Naive B cell (primary cell): Measurements from ENCODE around the gene FHOD3. TPM values are rescaled to one million over a fixed set of nuclear protein-coding genes. Genes with fewer than 3 reads are reported as not detected.

Experiments
- ATAC-seq, 2 donors: fragments of 150-1000 bp; cut with Tn5 transposase; 2 replicates each; pipeline ENCODE4 v1.10.0; 2021; ENCODE audit warnings: low read depth in 2 of 2, mild to moderate bottlenecking in 2 of 2, moderate library complexity in 2 of 2
- DNase-seq: peaks from one replicate; pipeline ENCODE4 v3.0.0; 2022
- H3K27ac Mint-ChIP-seq, 6 donors: one replicate each; pipeline ENCODE4 v1.8.0; 2020 to 2022; ENCODE audit warnings: mild to moderate bottlenecking in 6 of 6, mixed read lengths in 6 of 6, moderate library complexity in 5 of 6, inconsistent platforms in 2 of 6
- H3K27me3 Mint-ChIP-seq, 3 donors: one replicate each; pipeline ENCODE4 v1.8.0; 2021 to 2022; ENCODE audit warnings: mixed read lengths in 3 of 3, mild to moderate bottlenecking in 1 of 3
- H3K36me3 Mint-ChIP-seq, 2 donors: one replicate each; pipeline ENCODE4 v1.8.0; 2020 to 2022; ENCODE audit warnings: mixed read lengths in 2 of 2, inconsistent platforms in 1 of 2, mild to moderate bottlenecking in 1 of 2
- H3K4me1 Mint-ChIP-seq, 3 donors: one replicate each; pipeline ENCODE4 v1.8.0; 2020 to 2022; ENCODE audit warnings: mixed read lengths in 3 of 3, inconsistent platforms in 1 of 3, mild to moderate bottlenecking in 1 of 3, moderate library complexity in 1 of 3
- H3K4me3 Mint-ChIP-seq, 8 donors: one replicate each; pipeline ENCODE4 v1.8.0; 2020 to 2022; ENCODE audit warnings: mild to moderate bottlenecking in 8 of 8, mixed read lengths in 8 of 8, moderate library complexity in 8 of 8, inconsistent platforms in 2 of 8
- H3K9me3 Mint-ChIP-seq, 7 donors: one replicate each; pipeline ENCODE4 v1.8.0; 2020 to 2022; ENCODE audit warnings: mixed read lengths in 7 of 7, mild to moderate bottlenecking in 5 of 7, inconsistent platforms in 2 of 7, moderate library complexity in 1 of 7
- polyA plus RNA-seq, 6 donors: library from polyadenylated mRNA; unstranded; fragments of 300-500 nt; fragmentation: Illumina TruSeq; gene quantifications; one replicate each; pipeline ENCODE4 v1.2.3, GENCODE V29; 2021; ENCODE audit warnings: low read depth in 6 of 6

The FHOD3 gene
- polyA plus RNA-seq, 6 donors from 2014 or later = not detected

DNA sequence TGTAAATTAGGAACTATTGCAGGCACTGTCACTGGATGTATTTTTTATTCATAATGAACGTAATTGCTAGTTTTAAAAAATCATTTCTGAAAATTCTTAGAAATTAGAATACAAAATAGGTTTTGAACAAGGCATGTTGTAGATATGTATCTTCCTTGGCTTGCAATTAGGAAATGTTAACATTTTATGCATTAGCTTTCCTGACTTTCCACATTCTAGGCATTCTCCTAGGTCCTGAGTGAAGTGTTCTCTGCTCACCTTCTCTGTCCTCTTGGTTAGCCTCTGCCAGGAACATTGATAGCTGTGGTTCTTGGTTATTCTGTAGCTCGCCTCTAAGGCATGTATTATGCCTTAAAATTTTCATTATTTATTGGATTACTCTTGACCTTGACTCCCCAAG lies 130.3 kb downstream of the FHOD3 start:
- Mint-ChIP-seq H3K4me3 (no peak overlapping the region), H3K36me3 (no peaks in the 10 kb centered on the region), H3K27ac (no peak overlapping the region), H3K27me3 (peaks cover 8 to 33% (median 25%) of the 10 kb centered on the region in 3 donors), H3K4me1 (no peaks in the 10 kb centered on the region), H3K9me3 (peaks cover 0 to 4% (median 0%) of the 10 kb centered on the region in 7 donors)
- DNase-seq = no peak
- ATAC-seq = no peak

GRCh38 chr18:36428431-36429029 lies 131.0 kb downstream of the FHOD3 start:
- Mint-ChIP-seq H3K4me3 (no peak overlapping the region), H3K27me3 (peaks cover 8 to 28% (median 26%) of the 10 kb centered on the region in 3 donors), H3K9me3 (peaks cover 0 to 4% (median 0%) of the 10 kb centered on the region in 7 donors), H3K36me3 (no peaks in the 10 kb centered on the region), H3K4me1 (no peaks in the 10 kb centered on the region), H3K27ac (no peak overlapping the region)
- DNase-seq (no peak), ATAC-seq (no peak)

DNA sequence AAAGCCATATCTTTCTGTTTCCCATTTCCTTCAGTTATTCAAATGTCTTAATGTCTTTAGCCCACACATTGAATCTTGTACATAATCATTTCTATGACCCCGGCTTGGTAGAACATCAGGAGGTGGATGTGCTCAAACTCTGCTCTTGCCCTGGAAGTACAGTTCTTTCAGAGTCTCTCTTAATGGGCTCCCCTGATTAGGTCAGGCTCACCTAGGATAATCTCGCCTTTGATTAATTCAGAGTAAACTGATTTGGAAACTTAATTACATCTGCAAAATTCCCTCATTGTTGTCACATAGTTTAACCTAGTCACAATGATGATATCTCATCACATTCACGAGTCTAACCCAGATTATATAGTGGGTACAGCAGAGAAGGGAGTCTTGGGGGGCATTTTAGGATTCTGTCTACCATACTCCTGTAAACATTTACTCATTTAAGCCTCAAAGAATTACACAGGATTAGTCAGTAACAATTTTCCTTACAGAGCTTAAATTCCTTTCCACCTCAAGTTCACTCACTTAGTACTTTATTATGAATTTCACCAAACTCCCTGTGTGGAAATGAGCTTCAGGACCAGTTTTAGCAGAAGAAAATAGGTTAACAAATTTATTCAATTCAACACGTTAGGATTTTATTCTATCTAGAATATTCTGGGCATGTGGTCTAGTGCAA lies 135.5 kb downstream of the FHOD3 start:
- peaks cover 0 to 16% (median 9%) of the 10 kb centered on the region in 3 donors for H3K27me3 Mint-ChIP-seq
- H3K4me1 Mint-ChIP-seq = no peaks in the 10 kb centered on the region
- H3K27ac Mint-ChIP-seq = no peak overlapping the region
- H3K36me3 Mint-ChIP-seq = no peaks in the 10 kb centered on the region
- H3K4me3 Mint-ChIP-seq = no peak overlapping the region
- H3K9me3 Mint-ChIP-seq = peaks cover 0 to 4% (median 0%) of the 10 kb centered on the region in 7 donors
- DNase-seq (no peak), ATAC-seq (no peak)

DNA sequence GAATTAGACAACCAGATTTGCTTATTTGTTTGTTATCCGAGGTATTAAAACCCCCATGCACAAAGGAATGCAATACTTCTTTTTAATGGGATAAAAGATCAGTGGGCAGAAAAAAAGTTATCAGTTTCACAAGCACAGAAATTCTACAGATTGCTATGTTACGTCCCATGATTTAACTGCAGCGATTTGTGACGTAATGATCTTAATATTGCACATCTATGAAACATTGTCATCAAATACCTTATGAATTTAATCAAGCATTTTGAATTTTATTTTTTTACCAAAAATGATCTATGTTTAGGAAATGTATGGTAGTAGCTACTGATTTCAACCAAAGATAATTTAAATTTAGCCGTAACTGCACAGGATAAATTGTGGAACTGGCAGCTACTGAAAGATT lies 138.9 kb downstream of the FHOD3 start:
- Mint-ChIP-seq H3K36me3 (no peaks in the 10 kb centered on the region), H3K4me1 (no peaks in the 10 kb centered on the region), H3K27me3 (peaks cover 17 to 26% (median 26%) of the 10 kb centered on the region in 3 donors), H3K4me3 (no peak overlapping the region), H3K9me3 (no peaks in the 10 kb centered on the region), H3K27ac (no peak overlapping the region)
- no peak for ATAC-seq
- DNase-seq = no peak

DNA sequence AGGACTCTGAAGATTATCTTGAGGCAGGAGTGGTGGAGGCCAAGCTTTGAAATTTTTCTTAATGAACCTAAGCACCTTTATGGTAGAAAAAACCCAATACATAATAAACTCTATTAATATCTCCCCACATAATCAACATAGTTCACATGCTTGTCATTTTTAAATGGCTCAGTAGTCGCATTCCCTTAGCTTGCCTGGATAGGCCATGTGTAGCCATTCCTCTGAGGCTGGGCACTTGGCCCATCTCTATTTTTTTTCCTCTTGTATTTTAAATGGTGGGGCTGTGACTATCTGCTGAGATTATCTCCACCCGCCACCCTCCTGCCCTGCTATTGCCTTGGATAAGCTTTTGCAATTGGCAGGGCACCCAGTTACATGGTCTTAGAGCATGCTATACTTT lies 143.1 kb downstream of the FHOD3 start:
- no peak overlapping the region for H3K4me3 Mint-ChIP-seq
- H3K27ac Mint-ChIP-seq = no peak overlapping the region
- peaks cover 22 to 43% (median 28%) of the 10 kb centered on the region in 3 donors for H3K27me3 Mint-ChIP-seq

DNA sequence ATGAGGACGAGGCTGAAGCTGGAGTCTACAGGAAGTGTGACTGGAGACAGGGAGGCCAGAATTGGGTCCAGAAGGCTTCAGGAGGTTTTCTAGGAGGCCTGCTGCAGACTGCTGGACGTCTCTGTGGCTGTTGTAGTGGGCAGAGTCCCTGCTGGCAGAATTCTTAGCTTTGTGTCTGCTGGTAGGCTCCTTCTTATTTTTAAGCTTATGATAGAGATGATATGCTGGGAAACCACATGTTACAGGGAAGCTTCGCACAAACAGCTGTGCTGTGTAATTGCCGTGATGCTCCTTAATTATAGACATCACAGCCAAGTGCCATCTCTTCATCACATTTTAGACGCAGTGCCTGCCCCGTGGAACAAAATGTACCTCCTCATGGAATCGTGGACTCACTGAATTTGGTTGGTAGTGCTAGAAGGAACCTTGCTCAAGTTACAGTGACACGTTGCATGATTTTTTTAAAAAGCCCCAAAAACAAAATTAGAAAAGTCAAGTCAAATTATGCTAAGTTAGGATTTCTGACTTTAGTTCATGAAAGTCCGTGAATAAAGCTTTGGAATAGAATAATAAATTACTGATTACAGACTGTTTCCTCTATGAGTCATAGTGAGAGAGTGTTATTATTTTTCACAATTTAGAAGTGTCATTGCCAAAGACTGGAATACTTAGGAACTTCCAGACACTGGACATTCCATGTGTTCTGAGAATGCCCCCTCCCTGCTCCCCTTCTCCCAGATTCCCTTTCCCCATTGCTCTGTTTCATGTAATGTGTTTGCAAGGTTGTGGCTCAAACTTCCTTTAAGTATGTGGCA lies 144.1 kb downstream of the FHOD3 start:
- DNase-seq (no peak), ATAC-seq (no peak)
- Mint-ChIP-seq H3K4me1 (no peaks in the 10 kb centered on the region), H3K9me3 (no peaks in the 10 kb centered on the region), H3K27ac (no peak overlapping the region), H3K4me3 (no peak overlapping the region), H3K27me3 (peaks cover 25 to 43% (median 28%) of the 10 kb centered on the region in 3 donors), H3K36me3 (no peaks in the 10 kb centered on the region)

More for the DNA sequence above, 143.1 kb downstream of the FHOD3 start:
- Mint-ChIP-seq H3K36me3 (no peaks in the 10 kb centered on the region), H3K9me3 (no peaks in the 10 kb centered on the region), H3K4me1 (no peaks in the 10 kb centered on the region)
- DNase-seq (no peak), ATAC-seq (no peak)

DNA sequence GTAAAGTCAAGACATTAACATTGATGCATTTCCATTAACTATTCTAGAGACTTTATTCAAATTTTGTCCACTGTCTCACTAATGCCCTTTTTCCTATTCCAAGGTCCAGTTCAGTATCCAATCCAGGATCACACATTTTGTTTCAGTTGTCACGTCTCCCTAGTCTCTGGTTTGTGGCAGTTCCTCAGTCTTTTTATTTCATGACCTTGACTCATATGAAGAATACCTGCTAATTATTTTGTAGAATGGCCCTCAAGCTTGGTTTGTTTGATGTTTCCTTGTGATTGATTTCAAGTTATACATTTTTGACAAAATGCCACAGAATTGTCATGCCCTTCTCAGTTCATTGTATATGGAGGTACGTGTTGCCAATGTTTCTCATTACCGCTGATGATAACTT lies 145.2 kb downstream of the FHOD3 start:
- Mint-ChIP-seq H3K27me3 (peaks cover 27 to 43% (median 28%) of the 10 kb centered on the region in 3 donors), H3K27ac (no peak overlapping the region), H3K4me1 (no peaks in the 10 kb centered on the region), H3K36me3 (no peaks in the 10 kb centered on the region), H3K4me3 (no peak overlapping the region), H3K9me3 (no peaks in the 10 kb centered on the region)
- DNase-seq = no peak
- ATAC-seq = no peak

DNA sequence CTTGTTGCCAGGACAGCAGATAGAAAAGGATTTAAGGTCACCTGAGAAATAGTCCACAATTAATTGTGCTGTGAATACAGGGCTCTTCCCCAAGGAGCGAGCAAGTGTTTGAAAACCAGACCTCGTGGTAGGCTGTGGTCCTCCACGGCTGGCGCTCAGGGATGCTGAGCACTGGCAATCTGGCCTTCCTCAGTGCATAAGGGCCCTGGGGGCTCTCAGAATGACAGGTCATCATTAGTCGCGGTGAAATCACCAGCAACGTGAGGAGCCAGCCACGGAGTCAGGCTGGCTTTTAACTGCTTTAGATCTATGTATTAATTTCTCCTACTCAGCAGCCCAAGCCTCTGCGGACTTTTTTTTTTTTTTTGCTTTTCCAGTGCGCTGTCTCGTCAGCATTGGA lies 148.5 kb downstream of the FHOD3 start:
- Mint-ChIP-seq H3K4me3 (no peak overlapping the region), H3K27me3 (peaks cover 6 to 35% (median 13%) of the 10 kb centered on the region in 3 donors), H3K27ac (no peak overlapping the region), H3K36me3 (no peaks in the 10 kb centered on the region), H3K4me1 (no peaks in the 10 kb centered on the region), H3K9me3 (peaks cover 0 to 2% (median 0%) of the 10 kb centered on the region in 7 donors)
- no peak for DNase-seq
- no peak for ATAC-seq

DNA sequence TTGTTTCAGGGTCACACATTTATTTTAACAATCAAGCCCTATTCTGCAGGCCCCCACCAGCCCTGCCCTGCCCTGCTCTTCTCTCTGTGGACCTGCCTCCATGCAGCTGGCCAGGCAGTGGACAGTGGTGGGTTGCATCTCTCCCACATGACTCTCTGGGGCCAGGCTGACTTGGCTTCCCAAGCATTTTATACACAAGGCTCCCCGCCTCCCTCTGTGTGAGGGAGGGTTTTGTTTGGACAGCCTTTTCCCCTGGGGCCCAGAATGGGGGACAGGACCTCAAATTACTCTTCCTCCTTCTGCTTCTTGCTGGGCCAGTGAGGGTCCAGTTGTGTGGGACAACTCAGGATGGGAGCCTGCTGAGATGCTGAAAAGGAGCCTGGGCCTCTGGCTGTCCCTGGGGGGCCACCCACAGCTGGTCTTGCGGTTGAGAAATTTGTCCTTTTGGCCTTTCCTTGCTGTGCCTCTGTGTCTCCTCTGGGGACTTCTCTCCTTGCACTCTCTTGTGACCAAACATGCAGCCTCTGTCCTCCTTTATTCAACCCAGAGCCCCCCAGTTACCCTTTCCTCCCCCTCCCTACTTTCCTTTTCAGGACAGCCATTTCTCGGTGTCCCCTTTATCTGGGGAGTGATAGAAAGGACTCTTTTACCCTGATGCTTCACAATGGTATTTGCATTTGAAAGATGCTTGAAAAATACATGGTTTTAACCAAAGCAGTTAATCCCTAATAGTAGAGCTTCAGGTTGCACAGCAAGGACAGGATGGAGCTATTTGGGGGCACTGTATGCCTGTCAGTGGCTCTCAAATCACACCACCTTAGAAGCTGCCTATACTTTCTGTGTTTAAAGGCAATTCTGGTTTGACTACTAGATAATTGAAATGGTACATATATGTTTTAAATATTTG lies 151.1 kb downstream of the FHOD3 start:
- DNase-seq (no peak), ATAC-seq (no peak)
- Mint-ChIP-seq H3K27ac (no peak overlapping the region), H3K4me1 (no peaks in the 10 kb centered on the region), H3K27me3 (peaks cover 10 to 27% (median 15%) of the 10 kb centered on the region in 3 donors), H3K9me3 (peaks cover 0 to 2% (median 0%) of the 10 kb centered on the region in 7 donors), H3K36me3 (no peaks in the 10 kb centered on the region), H3K4me3 (no peak overlapping the region)

GRCh38 chr18:36449451-36449850 lies 151.9 kb downstream of the FHOD3 start:
- no peak for ATAC-seq
- H3K27ac Mint-ChIP-seq = no peak overlapping the region

DNA sequence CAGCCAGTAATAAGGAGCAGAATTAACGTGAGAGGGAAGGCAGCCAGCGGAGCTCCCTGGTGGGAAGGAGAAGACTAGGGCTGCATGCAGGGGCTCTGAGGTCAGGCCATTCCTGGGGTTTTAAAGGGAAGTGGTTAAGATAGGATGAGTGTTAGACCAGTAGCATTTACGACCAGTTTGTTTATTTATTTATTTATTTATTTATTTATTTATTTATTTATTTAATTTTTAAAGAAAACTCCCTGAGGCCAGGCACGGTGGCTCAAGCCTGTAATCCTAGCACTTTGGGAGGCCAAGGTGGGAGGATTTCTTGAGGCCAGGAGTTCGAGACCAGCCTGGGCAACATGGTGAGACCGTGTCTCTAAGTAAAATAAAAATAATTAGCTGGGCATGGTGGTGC lies 152.8 kb downstream of the FHOD3 start:
- Mint-ChIP-seq H3K27ac (no peak overlapping the region), H3K36me3 (no peaks in the 10 kb centered on the region), H3K9me3 (peaks cover 0 to 2% (median 0%) of the 10 kb centered on the region in 7 donors), H3K4me3 (no peak overlapping the region), H3K27me3 (peaks cover 10 to 23% (median 18%) of the 10 kb centered on the region in 3 donors), H3K4me1 (no peaks in the 10 kb centered on the region)
- ATAC-seq (no peak), DNase-seq (no peak)

More at GRCh38 chr18:36449451-36449850, 151.9 kb downstream of the FHOD3 start:
- DNase-seq = no peak
- Mint-ChIP-seq H3K4me3 (no peak overlapping the region), H3K36me3 (no peaks in the 10 kb centered on the region), H3K27me3 (peaks cover 10 to 21% (median 16%) of the 10 kb centered on the region in 3 donors), H3K4me1 (no peaks in the 10 kb centered on the region), H3K9me3 (peaks cover 0 to 2% (median 0%) of the 10 kb centered on the region in 7 donors)

GRCh38 chr18:36451454-36452251 lies 154.1 kb downstream of the FHOD3 start:
- Mint-ChIP-seq H3K27me3 (peaks cover 6 to 23% (median 18%) of the 10 kb centered on the region in 3 donors), H3K36me3 (no peaks in the 10 kb centered on the region), H3K4me3 (no peak overlapping the region), H3K9me3 (peaks cover 0 to 2% (median 0%) of the 10 kb centered on the region in 7 donors), H3K27ac (peak overlapping the region in 1 of 6 donors; percentile 77), H3K4me1 (no peaks in the 10 kb centered on the region)
- ATAC-seq (no peak), DNase-seq (no peak)
